Measurements from ENCODE around the gene ANKH.
A peak's percentile ranks its signal among the peaks of the same experiment; 100 is the strongest.

The ANKH gene

GRCh38 chr5:14713476-14714390 is 157.8 kb downstream of the ANKH start:
- DNase-seq (ENCODE audit: low read depth in 3 of 3), result no peak

GRCh38 chr5:14712666-14713065 is 158.9 kb downstream of the ANKH start:
- no peak for DNase-seq (ENCODE audit: low read depth in 3 of 3)

GRCh38 chr5:14712131-14712530 is 159.4 kb downstream of the ANKH start:
- DNase-seq (ENCODE audit: low read depth in 3 of 3), result no peak

GRCh38 chr5:14710313-14710994 is 161.1 kb downstream of the ANKH start:
- no peak for DNase-seq (ENCODE audit: low read depth in 3 of 3)

- DNase-seq (ENCODE audit: low read depth in 3 of 3), result no peak
Measured at GRCh38 chr5:14708551-14708950, 163.0 kb downstream of the ANKH start.

- no peak for DNase-seq (ENCODE audit: low read depth in 3 of 3)
Measured at GRCh38 chr5:14707811-14708390, 163.7 kb downstream of the ANKH start.

- DNase-seq (ENCODE audit: low read depth in 3 of 3), result peak in 1 of 3 experiments; percentile 25
Measured at GRCh38 chr5:14706615-14707021, 165.0 kb downstream of the ANKH start.

GRCh38 chr5:14705556-14705955 is 166.0 kb downstream of the ANKH start:
- no peak for DNase-seq (ENCODE audit: low read depth in 3 of 3)

- DNase-seq (ENCODE audit: low read depth in 3 of 3), result no peak
Measured at GRCh38 chr5:14702238-14702839, 169.2 kb downstream of the ANKH start.

GRCh38 chr5:14701556-14701955 is 170.0 kb downstream of the ANKH start:
- no peak for DNase-seq (ENCODE audit: low read depth in 3 of 3)

GRCh38 chr5:14700478-14701436 is 170.8 kb downstream of the ANKH start:
- no peak for DNase-seq (ENCODE audit: low read depth in 3 of 3)

GRCh38 chr5:14699807-14700400 is 171.7 kb downstream of the ANKH start:
- DNase-seq (ENCODE audit: low read depth in 3 of 3), result no peak

GRCh38 chr5:14699159-14699558 is 172.4 kb downstream of the ANKH start:
- DNase-seq (ENCODE audit: low read depth in 3 of 3), result no peak

- DNase-seq (ENCODE audit: low read depth in 3 of 3), result no peak
Measured at GRCh38 chr5:14698495-14698894, 173.1 kb downstream of the ANKH start.

- no peak for DNase-seq (ENCODE audit: low read depth in 3 of 3)
Measured at GRCh38 chr5:14696851-14697250, 174.7 kb downstream of the ANKH start.

- no peak for DNase-seq (ENCODE audit: low read depth in 3 of 3)
Measured at GRCh38 chr5:14696057-14696456, 175.5 kb downstream of the ANKH start.

- DNase-seq (ENCODE audit: low read depth in 3 of 3), result no peak
Measured at GRCh38 chr5:14695152-14695551, 176.4 kb downstream of the ANKH start.

GRCh38 chr5:14693070-14693469 is 178.5 kb downstream of the ANKH start:
- no peak for DNase-seq (ENCODE audit: low read depth in 3 of 3)

GRCh38 chr5:14687023-14687665 is 184.4 kb downstream of the ANKH start:
- DNase-seq (ENCODE audit: low read depth in 3 of 3), result no peak

GRCh38 chr5:14686517-14686916 is 185.1 kb downstream of the ANKH start:
- no peak for DNase-seq (ENCODE audit: low read depth in 3 of 3)
